Gastroesophageal sphincter (tissue), 3 donors: ENCODE data around the gene LSM10.

Experiments
- EP300 ChIP-seq: sonication (generic); formaldehyde crosslinking; IDR thresholded peaks from one replicate; pipeline ENCODE4 v1.6.1; 2017; ENCODE audit warnings: antibody characterized with exemption, mild to moderate bottlenecking
- POLR2A ChIP-seq, 2 donors: fragments of 450-650 bp; IDR thresholded peaks; one replicate each; pipeline ENCODE4 v1.6.1; 2017; ENCODE audit warnings: antibody characterized with exemption in 2 of 2, mild to moderate bottlenecking in 2 of 2, moderate library complexity in 1 of 2
- POLR2AphosphoS5 ChIP-seq: sonication (generic); formaldehyde crosslinking; IDR thresholded peaks from one replicate; pipeline ENCODE4 v1.6.1; 2017; ENCODE audit warnings: antibody characterized with exemption
- TF ChIP-seq, protein P1 (sequence below), 4 experiments: fragments of 200-600 bp in 2 of 4; fragments of 450-650 bp in 2 of 4; sonication (generic) in 1 of 4; IDR thresholded peaks; one replicate each; pipeline ENCODE4 v1.5.1; 2017 to 2019; ENCODE audit warnings: antibody characterized with exemption in 4 of 4, mild to moderate bottlenecking in 2 of 4, moderate library complexity in 2 of 4

DNA sequence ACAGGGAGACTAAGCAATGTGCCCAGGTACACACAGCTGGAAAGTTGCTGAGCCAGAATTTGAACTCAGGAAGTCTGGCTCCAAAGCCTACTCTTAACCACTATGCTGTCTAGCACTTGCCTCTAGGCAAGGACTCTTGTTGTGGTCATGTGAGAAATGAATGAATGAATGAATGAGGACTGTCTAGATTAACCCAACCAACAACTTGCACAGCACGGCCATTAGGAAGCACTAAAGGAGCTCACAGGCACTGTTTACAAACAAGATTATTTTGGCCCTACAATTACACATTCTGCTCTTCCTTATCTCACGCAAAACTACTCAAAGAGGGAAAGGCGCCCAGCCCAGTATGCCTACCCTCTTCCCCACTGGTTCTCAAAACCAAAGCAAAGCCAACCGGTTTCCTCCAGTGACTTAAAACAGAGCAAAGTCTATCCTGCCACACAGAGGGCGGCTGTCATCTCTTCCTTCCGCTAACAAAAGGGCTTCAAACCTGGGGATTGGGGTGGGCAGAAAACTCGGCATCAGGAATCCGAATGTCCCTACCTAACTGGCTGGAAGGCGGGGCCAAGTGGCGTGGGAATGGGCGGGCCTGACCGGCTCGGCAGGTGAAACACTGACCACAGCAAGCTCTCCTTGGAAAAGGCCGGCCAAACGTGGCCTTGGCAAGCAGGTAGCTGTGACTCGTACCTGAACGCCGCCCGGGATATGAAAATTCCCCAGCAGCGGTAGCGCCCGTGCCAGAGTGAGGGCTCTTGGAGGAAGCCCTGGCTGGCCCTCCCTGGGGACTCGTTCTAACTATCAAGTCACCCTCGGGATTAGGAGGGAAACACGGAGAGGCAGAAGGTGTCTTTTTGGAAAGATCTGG lies 12.9 kb downstream of the LSM10 start:
- TF ChIP-seq, protein P1, sequence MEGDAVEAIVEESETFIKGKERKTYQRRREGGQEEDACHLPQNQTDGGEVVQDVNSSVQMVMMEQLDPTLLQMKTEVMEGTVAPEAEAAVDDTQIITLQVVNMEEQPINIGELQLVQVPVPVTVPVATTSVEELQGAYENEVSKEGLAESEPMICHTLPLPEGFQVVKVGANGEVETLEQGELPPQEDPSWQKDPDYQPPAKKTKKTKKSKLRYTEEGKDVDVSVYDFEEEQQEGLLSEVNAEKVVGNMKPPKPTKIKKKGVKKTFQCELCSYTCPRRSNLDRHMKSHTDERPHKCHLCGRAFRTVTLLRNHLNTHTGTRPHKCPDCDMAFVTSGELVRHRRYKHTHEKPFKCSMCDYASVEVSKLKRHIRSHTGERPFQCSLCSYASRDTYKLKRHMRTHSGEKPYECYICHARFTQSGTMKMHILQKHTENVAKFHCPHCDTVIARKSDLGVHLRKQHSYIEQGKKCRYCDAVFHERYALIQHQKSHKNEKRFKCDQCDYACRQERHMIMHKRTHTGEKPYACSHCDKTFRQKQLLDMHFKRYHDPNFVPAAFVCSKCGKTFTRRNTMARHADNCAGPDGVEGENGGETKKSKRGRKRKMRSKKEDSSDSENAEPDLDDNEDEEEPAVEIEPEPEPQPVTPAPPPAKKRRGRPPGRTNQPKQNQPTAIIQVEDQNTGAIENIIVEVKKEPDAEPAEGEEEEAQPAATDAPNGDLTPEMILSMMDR (IDR thresholded peaks at IDR 0.05), result no peak
- no peak for TF ChIP-seq POLR2A (IDR thresholded peaks at IDR 0.05)
- no peak for TF ChIP-seq POLR2AphosphoS5
- TF ChIP-seq EP300, result no peak
